Measurements from ENCODE around the gene SERPING1.

SERPING1 gene

DNA sequence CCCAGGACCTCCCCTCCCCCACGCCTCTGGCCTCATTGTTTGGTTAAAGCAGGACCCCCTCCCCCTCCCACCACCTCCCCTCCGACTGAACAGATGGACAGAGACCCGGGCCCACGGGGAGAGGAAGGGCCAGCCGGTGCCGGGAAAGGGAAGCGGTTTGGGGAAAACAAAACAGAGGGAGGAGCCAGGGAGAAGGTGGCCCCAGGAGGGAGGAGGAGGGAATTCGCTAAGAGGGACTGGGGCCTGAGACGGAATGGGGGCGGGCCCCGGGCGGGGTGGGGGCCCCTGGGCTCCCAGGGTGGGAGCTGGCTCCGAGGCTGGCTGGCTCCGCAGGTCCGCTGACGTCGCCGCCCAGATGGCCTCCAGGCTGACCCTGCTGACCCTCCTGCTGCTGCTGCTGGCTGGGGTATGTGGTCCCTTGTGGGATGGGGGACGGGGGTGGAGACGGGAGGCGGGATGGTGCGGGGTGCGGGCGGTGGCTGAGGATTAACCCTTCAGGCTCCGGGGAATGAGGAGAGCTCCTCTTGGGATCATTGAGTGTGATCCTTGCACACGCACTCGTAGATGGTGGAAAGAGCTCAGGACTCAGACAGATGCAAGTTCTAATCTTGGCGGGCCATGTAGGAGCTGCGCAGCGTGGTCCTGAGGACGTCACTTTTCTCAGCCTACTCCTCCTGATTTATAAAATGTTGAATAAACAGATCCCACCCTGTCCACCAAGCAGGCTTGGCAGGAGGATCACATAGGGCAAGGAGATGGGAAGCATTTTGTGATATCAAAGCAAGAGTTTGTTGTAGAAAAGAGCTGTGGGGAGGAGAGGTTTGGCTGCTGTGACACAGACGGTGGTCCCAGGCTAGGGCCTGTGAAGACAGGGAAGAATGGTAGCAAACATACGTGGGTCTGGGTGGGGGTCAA is 688 bp downstream of the SERPING1 start:
- no peak for DNase-seq

DNA sequence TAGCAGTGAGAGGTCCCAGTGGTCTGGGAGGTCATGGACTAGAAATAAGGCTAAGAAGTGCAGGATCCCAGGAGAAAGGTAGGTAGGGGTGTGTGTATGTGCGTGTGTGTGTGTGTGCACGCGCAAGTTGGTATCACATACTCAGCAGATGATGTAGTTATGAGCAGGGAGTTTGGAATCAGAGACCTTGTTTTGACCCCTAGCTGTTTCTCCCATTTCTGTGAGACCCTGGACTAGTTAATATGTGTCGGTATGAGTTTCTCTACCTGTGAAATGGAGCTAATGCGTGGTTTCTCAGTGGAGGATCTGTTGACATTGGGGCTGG is 1.3 kb downstream of the SERPING1 start:
- DNase-seq = no peak

DNA sequence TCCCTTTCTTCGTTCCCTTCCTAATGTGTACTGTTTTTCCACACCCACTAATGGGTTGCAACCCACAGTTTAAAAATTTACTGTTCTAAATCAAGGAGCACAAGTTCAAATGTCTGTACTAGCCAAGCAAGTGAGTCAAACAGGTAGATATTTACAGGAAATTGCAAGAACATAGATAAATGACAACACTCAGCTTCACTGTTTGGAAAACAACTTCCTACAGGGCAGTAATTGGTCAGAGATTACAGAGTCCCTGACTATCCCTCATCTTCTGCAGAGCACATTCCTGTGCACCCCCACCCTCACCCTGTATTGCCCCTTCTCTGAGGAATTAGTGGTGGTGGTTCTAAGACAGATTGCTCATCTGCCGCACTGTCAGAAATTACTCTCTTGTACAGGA is 1.9 kb downstream of the SERPING1 start:
- DNase-seq = no peak

DNA sequence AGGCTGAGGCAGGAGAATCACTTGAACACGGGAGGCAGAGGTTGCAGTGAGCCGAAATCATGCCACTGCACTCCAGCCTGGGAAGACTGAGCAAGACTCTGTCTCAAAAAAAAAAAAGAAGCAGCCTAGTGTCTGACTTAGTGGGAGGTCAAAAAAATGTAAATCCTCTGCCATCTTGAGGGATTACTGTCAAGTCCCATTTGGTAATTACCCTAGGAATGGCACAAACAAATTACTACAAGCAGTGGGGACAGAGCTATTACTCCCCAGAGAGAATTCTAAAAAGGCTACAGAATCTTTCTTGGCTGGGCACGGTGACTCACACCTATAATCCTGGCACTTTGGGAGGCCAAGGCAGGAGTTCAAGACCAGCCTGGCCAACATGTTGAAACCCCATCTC is 3.8 kb downstream of the SERPING1 start:
- DNase-seq = no peak

DNA sequence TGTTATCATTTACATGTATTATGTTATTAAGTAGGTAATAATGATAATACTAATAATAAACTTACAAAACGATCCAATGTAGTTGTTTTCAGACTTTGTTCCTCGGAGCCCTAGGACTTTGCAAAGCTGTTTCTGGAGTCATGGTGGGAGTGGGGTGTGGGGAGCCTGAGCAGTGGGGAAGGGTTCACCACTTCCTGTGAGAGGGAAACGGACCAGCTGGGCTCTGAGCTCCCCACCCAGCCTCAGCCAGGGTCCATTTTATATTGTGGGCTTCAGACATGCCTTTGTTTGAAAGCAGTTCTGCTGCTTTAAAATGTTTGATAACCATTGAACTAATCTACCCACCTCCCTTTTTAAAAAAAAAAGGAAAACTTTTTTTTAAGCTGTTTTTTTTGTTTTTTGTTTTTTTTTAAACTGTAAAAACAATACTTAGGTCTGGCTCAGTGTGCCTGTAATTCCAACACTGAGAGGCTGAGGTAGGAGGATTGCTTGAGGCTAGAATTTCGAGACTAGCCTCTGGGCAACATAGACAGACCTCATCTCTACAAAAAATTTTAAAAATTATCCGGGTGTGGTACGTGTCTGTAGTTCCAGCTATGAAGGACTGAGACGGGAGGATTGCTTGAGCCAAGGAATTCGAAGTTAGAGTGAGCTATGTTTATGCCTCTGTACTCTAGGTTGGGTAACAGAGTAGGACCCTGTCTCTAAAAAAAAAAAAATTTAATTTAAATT is 7.0 kb downstream of the SERPING1 start:
- no peak for DNase-seq

DNA sequence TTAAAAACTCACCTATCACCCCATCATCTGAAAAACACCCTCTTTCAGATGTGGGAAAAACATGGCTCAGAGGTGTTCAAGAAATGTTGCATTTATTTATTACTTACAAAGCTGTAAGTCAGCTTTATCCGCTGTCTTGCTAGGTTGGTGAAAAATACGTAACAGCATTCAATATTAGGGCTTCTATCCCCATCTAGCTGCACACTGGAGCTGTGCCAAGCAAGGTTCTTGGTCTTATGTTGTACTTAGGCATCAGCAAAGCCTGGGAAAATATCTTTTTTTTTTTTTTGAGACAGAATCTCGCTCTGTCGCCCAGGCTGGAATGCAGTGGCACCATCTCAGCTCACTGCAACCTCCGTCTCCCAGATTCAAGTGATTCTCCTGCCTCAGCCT is 7.5 kb downstream of the SERPING1 start:
- DNase-seq = no peak

DNA sequence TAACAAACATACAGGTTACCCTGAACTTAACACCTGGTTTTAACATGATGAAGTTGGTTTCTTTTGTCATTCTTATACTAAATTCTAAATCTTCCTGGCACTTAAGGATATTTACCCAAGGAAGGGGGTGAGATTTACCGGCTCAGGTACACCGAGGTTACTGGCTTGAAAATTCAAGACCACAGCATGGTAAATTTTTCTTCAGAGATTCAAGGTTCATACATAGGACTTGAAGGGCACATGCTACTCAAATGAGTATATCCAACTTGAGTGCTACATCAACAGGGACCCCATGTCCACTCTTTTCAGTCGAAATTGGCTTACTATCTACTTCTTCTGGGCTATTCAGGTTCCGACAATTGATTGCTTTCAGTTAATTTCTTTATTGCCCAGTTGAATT is 12.7 kb downstream of the SERPING1 start:
- no peak for DNase-seq

DNA sequence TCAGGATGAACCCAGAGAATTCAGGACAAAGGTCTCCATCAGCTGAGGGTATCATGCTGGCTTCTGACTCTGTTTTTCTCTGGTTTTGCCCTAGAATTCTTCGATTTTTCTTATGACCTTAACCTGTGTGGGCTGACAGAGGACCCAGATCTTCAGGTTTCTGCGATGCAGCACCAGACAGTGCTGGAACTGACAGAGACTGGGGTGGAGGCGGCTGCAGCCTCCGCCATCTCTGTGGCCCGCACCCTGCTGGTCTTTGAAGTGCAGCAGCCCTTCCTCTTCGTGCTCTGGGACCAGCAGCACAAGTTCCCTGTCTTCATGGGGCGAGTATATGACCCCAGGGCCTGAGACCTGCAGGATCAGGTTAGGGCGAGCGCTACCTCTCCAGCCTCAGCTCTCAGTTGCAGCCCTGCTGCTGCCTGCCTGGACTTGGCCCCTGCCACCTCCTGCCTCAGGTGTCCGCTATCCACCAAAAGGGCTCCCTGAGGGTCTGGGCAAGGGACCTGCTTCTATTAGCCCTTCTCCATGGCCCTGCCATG is 16.8 kb downstream of the SERPING1 start:
- DNase-seq = no peak

DNA sequence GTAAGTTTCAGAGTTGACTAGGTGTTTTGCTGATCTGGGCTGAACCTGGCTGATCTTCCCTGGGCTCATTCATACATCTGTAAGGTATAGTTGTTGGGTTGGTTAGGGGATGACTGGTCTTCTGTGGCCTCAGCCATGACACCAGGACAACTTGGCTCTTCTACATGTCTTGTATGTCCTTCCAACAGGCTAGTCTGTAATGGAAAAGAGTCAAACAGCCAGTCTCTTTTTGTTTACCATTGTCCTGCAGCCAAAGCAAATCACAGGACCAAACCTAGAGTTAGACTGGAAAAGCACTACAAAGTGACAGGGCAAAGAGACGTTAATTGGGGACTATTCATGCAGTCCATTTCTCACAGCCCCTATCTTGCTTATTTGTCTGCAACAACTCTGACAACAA is 17.8 kb downstream of the SERPING1 start:
- no peak for DNase-seq

DNA sequence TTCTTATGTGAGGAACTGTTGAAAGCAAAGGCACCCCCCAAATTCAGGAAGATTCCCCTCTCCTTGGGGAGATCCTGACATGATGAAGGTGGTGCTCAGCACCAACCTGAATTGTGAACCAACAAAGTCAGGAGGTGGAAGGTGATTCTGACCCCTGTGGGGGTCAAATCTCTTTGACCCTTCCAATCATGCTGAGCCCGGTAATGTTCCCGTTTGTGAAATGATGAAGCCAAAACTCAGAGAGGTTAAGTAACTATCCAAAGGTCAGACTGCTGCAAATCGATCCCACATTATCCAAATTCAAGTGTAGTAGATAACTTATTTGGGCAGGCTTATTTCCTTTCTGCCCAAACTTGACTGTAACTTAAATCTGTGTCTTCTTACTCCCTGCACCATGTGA is 19.1 kb downstream of the SERPING1 start:
- no peak for DNase-seq

DNA sequence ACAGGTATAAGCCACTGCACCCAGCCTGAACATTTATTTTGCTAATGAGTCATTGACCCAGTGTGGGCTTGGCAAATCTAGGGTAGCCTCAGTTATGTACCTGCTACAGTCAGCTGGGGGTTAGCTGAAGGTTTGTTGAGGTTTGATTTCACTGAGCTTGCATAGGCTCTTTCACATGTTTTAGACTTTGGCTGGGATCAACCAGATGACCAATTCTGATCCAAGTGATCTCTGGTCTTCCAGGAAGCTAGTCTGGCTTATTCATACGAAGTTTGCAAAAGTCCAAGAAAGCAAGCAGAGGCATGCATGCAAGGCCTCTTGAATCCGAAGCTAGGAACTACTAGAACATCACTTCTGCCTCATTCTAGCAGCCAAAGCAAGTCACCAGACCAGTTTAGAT is 21.0 kb downstream of the SERPING1 start:
- no peak for DNase-seq

DNA sequence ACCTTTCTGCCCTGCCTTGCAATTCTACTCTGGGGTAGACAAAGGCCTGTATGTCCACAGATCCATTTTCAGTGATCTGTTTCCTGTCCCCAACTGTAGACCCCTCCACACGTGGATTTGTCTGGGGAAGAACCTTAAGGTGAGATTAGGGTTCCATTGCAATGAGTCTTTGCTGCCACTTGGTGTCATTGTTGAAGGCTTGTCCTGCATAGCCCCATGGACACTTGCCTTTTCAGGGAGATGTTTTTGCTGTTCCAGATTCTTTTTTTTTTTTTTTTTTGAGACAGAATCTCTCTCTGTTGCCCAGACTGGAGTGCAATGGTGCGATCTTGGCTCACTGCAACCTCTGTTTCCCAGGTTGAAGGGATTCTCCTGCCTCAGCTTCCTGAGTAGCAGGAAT is 21.8 kb downstream of the SERPING1 start:
- DNase-seq = no peak

DNA sequence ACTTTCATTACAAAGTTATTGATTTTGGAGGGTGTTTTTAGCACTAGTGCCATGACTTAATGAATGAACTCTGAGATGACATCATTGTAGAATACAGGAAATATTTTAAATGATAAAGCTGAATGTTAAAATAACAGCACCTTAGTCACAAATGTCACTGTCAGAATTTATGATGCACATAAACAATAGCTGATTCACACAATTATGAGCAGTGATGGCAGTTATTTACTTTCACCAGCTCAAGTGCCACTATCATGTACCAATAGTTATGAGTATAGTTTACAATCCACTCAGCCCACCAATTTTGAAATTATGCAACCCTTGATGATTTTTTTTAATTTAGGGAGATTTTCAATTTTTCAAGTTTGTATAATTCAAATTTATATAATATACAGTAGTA is 23.0 kb downstream of the SERPING1 start:
- no peak for DNase-seq

DNA sequence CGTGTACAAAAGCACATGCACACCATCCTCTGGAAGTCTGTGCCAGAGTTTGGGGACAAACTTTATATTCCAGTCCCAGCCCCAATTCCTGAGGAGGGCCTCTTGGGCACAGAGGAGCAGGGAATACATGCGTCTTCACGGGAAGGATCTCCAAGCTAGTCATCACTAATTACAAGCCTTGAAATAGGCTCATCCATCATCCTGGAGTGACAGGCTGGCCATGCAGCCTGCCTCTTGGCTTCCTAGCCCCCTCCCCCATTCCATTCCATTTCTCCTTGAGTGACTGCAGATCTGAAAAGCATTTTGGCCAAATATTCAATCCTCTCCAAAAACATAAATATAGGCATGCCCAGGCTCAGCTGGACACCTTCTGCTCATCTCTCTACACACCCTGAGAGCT is 24.8 kb downstream of the SERPING1 start:
- no peak for DNase-seq

DNA sequence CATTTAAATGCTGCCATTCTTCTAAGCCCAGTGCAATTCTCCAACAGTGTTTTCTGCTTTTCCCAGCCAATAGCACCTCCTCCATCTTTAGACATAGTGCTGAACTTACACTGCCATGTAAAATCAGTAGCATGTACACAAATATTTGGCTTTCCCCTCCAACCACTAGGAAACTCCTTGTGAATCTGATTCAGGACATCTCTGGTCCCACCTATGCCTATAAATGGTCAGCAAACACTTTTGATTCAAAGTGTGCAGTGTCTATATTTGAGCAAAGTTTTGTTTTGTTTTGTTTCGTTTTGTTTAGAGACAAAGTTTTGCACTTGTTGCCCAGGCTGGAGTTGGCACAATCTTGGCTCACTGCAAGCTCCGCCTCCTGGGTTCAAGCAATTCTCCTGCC is 27.4 kb downstream of the SERPING1 start:
- DNase-seq = no peak

DNA sequence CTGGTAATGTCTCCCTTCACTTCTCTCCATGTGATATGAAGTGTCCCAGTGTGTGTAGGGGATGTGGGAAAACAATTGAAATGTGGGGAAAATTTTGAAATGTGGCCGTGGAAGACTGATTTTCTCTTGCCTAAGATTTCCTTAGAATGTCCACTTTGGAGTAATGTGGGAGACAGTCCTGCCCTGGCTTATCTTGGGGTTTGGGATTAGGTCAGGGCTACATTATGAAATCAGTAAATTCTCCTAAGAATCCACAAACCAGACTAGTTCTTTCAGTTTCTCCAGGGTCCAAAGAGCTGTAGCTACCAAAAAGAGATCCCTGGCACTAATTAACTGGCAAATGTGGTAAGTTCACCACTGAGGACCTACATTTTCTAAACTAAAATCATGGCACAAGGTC is 29.4 kb downstream of the SERPING1 start:
- no peak for DNase-seq

DNA sequence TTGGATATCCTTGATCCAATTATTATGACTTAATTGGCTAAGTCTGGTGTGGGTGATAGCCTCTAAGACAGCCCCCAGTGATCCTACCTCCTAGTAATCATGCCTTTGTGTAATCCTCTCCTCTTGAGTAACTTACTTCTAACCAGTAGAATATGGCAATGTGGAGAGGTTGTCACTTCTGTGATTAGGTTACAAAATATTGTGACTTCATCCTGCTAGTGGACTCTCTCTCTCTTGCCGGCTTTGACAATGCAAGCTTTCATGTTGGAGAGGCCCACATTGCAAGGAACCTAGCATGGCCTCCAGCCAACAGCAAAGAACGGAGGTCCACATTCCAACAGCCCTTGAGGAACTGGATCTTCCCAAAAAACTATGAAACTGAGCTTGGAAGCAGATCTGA is 32.7 kb downstream of the SERPING1 start:
- no peak for DNase-seq

DNA sequence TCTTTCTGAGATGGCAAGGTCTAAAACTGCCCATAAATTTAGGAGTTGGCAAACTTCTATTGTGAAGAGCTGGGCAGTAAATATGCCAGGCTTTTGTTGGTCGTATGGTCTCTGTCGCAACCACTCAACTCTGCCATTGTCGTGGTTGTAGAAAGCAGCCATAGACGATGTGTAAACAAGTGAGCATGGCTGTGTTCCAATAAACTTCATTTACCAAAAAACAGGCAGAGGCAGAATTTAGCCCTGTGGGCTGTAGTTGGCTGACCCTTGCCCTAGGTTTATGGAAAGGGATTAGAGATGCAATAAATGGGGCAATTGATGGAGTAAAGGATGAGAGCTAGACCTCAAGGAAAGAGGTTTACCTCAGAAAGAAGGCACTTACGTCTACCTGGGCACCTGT is 34.6 kb downstream of the SERPING1 start:
- DNase-seq = no peak

DNA sequence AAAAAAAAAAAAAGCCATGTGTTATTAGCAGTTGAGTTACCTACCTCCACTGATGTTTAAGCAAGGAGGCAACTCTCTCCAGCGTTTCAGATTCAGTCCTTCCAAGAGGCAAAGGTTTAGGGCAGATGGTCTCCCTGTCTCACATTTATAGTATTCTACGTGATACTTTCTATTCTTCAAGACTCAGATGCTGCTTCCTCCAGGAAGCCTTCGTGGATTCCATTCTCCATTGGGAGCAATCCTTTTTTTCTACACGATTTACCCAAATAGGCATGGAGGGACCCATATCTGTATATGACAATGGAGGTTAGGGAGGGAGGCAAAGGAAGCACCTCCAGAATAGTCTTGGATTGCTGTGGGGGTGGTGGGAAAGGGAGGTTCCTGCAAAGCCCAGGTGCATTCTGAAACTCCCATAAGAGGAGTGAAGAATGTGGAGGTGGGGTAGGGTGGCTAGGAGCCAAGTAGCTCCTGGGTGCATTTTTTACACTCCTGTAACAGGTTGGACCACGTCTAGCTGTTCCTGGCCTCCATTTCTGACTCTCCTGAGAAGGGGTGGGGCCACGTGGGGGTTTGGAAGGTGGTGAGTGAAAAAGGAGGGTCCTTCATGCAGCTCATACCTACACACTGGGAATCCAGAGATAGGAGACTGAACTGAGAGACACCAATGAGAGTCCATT is 36.0 kb downstream of the SERPING1 start:
- no peak for DNase-seq

DNA sequence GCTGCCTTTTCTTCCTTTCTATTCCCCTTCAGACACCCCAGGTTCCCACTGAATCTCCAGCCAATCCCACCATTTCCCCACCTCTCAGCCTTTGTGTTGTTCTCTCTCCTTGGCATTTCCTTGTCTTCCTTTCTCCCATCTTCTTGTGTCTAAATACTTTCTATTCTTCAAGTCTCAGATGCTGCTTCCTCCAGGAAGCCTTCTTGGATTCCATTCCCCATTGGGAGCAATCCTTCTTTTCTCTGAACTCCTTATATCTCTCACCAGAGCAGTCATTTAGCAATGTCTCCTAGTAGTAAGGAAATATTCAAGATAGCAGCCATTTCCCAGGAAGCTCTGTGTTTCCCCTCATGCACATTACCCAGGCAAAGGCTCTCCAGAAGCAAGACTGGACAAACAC is 36.8 kb downstream of the SERPING1 start:
- DNase-seq = no peak

DNA sequence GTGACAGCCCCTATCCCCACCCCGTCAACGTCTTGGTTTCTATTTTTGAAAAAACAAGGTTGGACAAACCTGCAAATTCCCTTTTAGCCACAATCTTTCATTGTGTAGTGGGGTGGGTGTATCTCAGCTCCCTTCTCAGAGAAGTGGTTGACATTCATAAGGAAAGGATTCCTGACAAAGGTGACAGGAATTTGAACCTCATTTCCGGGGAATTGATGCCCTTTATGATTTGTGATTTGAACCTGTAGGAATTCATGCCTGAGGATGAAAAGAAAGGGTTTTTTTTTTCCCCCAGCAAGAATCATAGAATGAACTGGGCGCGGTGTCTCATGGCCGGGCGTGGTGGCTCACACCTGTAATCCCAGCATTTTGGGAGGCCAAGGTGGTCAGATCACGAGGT is 37.8 kb downstream of the SERPING1 start:
- no peak for DNase-seq

DNA sequence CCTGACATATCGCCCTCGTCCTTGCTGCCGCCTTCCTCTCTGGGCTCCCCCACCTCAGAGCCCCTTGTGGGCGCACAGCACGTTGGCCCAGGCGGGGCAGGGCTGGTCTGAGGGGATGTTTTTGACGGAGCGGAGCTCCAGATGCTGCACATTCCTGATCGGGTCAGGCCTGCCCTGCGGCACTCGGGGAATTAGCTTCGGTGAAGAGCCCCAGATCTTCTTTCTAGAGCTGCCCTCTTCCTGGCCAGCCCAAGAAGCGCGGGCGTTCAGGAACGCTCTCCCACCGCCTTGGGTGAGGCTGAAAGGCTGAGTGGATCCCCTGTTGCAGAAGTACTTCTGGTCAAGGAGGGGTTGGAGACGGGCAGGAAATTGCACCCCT is 40.1 kb downstream of the SERPING1 start:
- no peak for DNase-seq

DNA sequence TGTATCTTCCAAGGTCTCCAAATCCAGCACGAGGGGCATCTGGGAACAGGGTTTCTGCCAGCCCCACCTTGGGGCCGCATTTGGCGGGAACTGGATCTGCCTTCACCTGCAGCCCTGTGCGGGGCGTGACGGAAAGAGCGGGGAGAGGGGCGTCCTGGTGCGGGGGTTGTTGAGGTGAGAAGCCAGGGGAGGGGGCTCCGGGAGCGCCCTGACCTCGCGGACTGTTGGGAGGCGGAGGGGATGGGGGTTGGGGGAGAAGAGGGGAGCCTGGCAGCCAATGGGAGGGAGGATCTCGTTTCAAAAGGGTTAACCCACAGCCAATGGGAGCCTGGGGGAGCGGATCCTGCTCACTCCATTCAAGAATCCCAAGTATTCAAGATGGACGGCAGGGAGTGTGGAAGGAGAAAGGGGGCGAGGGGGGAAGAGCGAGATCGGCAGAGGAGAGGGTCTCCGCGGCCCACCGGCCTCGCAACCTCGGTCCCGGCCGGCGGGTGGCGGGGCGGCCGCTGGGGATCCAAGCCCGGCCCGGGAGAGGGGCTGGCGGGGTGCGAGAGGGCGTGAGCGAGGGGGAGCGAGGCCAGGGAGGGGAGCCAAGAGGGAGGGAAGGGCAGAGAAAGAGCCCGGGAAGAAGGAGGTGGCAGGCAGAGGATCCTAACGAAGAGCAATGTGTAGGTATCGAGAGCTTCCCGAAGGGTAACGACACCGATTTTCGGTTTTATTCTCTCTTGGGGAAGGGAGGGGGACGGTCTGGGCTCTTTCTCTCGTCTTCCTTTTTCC is 40.7 kb downstream of the SERPING1 start:
- DNase-seq = no peak

Measured in SHP77 (cell line).